GM21619 (cell line): ENCODE results near the gene ARMS2.

Experiments used
- ATAC-seq: cut with Tn5 transposase; IDR thresholded peaks from one replicate; pipeline ENCODE4 v1.9.1; 2021; ENCODE audit not compliant: unreplicated experiment

ARMS2 gene

DNA sequence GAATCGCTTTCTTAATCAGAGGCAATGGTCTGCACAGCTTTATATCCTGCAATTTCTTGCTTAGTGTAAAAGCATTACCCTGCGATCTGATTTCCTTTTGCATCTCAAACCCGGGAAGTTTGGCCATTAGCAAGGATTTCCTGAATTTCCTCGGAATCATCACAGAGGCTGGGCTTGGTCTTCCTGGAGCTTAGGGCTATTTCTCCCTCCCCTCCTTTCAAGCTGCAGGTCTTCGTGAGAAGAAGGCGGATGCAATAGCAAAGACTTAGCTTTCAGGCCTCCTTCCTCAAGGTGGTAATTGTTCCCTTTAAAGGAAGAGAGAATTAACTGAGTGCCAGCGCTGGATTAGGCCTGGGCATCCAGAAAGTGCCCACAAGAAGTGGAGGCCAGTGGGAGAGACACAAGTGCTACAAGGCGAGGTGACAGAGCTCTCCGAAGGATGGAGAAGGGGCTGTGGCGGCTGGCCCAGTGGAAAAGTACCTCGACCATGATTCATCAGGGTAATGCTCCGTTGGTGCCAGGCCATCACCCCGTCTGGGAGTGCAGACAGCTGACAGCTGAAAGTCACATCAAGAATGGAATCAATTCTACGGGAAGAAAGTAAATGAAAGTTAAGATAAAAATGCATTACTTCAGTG is 4.0 kb upstream of the ARMS2 start:
- ATAC-seq, result no peak

GRCh38 chr10:122454071-122454470 is 382 bp upstream of the ARMS2 start:
- no peak for ATAC-seq

DNA sequence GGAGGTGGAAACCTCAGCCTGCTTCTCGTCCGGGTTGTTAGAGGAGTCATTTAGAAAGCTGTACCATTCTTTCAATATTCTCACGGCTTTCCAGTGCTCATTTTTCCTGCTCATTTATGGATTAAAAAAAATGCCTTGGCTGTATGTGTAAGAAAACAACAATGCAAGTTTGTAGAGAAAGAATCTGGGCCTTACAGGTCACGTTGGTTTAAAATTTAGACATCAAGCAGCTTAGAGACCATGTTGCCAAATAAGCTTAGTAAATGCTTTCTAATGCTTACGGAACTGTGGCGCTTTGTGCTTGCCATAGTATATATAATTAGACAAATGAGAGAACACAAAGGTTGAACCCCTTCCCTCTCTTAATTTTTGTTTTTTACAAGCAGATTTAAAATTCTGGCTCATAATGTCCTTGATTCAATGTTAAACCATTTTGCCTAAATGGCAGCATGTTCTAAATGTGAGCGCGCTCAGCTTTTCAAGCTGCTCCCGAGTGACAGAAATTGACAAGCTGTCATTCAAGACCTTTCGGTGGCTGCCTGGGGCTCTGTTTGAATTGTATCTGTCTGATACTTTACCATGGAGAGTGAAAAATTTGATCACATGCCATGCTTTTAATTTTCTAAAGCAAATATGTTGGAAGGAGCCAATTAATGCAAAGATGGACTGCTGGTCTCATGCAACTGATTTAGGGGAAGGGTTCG is 1.1 kb downstream of the ARMS2 start:
- ATAC-seq, result no peak

GRCh38 chr10:122457934-122458333 is 3.5 kb downstream of the ARMS2 start:
- no peak for ATAC-seq

GRCh38 chr10:122458693-122459092 is 4.2 kb downstream of the ARMS2 start:
- no peak for ATAC-seq

DNA sequence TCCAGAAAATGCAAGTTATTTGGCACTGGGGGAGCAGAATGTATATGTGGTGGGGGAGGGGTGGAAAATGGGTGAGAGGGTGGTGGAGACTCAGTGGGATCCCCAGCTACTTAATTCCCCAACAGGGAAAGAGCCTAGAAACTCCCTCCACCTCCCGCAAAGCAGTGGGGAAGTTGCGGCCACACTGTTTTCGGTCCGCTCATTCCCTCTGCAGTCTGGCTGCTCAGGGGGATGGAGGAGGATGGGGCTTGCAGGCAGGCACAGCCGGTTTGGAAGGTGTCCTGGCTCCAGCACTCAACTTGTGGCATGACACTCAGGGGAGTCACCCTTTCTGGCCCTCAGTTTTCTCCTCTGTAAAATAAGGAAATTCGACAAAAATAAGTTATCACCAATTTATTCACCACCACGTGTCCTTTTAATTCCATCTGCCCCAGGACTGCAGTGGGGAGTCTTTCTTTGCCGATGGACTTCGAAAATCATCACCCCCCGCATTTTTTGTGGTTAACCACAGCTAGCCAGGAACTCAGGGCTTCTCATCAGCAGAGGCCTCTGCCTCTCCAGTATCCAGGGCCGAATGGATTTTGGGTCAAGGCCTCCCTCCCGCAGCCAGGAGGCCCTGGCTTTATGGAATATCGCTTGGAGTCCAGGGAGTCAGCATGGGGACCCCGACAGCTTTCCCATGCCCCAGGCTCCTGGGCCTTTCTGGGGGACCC is 5.3 kb downstream of the ARMS2 start:
- no peak for ATAC-seq

GRCh38 chr10:122460891-122461293 is 6.4 kb downstream of the ARMS2 start:
- no peak for ATAC-seq

DNA sequence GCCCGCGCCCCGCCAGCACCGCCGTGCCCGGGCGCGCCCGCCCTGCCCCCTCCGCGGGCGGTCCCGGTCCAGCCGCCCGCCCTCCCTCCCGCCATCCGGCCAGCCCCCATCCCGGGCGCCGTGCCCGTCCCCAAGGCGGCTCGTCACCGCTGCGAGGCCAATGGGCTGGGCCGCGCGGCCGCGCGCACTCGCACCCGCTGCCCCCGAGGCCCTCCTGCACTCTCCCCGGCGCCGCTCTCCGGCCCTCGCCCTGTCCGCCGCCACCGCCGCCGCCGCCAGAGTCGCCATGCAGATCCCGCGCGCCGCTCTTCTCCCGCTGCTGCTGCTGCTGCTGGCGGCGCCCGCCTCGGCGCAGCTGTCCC is 6.9 kb downstream of the ARMS2 start, which contains the start of gene HTRA1:
Gene HTRA1, plus strand, starts transcription at position 187 of the 362 bp plus-strand sequence. Its CDS starts 100 bp downstream, at position 287.
- no peak for ATAC-seq

DNA sequence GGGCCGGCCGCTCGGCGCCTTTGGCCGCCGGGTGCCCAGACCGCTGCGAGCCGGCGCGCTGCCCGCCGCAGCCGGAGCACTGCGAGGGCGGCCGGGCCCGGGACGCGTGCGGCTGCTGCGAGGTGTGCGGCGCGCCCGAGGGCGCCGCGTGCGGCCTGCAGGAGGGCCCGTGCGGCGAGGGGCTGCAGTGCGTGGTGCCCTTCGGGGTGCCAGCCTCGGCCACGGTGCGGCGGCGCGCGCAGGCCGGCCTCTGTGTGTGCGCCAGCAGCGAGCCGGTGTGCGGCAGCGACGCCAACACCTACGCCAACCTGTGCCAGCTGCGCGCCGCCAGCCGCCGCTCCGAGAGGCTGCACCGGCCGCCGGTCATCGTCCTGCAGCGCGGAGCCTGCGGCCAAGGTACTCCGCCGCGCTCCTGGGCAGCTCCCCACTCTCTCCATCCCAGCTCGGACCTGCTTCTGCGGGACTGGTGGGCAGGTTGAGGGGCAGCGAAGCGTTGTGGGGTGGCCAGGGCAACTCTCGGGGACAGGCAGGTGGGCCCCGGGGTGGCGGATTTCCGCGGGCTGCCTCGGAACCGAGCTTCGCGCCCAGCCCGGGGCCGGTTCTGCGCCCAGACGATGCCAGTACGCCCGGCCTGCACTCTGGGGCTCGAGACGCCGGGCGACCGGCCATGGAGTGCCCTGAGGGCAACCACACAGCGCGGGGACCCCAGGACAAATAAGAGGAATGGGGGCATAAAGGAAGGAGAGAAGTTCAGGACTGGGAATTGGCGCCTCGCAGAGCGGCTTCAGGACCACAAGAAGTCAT is 7.5 kb downstream of the ARMS2 start:
- ATAC-seq, result no peak

- ATAC-seq, result no peak
These were observed 8.3 kb downstream of the ARMS2 start for GRCh38 chr10:122462533-122463465.

GRCh38 chr10:122463466-122464249 is 9.2 kb downstream of the ARMS2 start:
- ATAC-seq, result no peak

DNA sequence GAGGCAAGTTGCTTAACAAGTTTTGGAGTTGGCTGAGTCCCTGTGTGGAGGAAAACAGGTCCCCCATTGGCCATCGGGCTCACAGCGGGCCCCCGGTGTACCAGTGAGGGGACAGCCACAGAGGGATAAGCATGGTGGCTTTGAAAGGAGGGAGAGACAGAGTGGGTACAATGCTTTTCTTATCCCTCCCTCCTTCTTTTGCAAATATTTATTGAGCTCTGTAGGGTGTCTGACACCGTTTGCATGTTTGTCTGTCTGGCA is 9.7 kb downstream of the ARMS2 start:
- ATAC-seq, result no peak

GRCh38 chr10:122464586-122464985 is 10.1 kb downstream of the ARMS2 start:
- no peak for ATAC-seq

GRCh38 chr10:122465401-122466040 is 11.1 kb downstream of the ARMS2 start:
- no peak for ATAC-seq

DNA sequence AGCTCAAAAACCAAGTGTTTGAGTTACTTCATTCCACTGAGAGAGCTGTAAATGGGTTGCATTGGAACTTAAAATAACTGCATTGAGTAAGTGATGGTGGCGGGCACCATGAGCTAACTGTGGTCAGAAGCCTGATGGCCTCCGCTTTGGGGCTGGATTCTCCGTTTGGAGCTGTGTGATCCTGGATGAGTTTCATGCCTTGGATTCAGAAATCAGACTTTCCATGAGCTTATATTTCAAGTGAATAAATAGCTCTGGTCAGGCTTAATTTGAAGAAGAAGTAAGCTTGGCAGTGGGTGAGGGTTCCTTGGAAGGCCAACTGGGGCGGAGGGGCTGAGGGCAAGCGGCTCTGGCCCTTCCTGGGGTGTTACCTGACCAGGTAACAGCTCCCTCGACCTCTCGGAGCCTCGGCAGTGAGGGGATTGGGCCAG is 12.5 kb downstream of the ARMS2 start:
- no peak for ATAC-seq

GRCh38 chr10:122467701-122468100 is 13.2 kb downstream of the ARMS2 start:
- no peak for ATAC-seq

DNA sequence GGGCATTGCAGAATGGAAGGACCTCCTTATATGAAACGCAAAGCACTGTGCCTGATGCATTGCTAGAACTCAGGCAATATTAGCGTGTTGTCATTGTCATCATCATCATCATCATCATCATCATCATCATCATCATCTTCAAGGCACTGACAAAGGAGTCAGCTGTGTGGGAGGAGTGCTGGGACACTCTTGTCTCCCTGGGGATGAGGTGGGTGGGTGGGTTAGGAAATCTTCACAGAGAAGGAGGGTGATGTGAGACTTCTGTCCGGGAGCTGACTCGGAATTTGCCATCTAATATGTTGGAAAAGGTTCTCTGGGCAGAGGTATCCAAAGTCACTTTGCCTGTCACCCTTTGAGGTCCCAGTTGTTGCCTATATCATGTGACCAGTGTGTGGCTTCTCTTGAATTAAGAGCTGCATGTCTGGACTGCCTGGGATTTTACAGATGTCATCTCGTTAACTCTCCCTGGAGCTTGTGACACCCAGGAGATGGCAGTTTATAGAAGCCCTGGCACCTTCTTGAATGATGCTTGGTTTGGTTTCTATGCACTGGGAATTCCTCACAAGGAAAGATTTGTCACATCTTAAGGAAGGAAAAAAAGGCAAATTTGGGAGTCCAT is 14.0 kb downstream of the ARMS2 start:
- ATAC-seq, result no peak

DNA sequence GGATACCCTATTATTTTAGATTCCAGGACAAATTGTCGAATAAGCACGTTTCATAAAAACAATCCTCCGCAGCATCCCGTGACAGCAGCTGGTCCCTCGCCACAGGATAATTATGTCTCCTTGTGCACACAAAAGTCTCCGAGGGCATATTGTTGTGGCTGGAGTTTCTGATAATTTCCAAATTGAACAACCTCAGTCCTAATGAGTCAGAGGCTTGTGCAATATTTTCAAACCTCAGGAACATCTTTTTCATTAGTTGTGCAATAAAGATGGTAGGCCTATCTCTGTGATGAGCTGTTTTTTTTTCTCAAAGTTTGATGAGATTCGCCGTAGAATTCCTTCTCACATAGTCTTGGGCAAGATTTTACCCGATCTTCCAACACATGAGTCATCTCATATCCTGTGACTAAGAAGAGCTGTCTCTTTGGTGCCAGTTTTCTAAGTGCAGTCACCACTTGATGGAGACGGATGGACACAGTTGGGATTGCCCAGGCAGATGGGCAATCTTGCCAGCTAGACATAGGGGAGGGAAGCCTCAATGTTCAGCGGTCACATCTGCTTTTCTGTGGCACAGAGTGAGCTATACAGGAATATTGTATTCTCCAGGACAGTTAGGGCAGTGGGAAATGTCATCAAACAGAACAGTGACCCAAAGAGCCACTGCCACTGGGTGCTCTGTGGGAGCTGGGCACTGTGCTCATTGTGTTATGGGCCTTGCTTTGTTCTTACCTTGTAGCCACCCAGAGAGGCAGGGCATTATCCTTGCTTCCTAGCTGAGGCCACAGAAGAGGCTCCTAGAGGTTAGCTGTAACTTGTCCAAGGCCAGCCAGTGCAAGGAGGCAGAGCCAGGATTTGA is 14.7 kb downstream of the ARMS2 start:
- no peak for ATAC-seq
